Cortex of kidney (tissue), 1 donor: ENCODE measurements around the gene DSG4.
"Not testable (repeated sequence)": the region's sequence is repeated elsewhere in the genome, so short reads cannot be mapped to it uniquely, and the experiment has no call there.

ENCODE experiments used
- DNase-seq: peaks from one replicate; lab custom pipeline; 2025; lab: John Stamatoyannopoulos, UW

Gene DSG4, protein sequence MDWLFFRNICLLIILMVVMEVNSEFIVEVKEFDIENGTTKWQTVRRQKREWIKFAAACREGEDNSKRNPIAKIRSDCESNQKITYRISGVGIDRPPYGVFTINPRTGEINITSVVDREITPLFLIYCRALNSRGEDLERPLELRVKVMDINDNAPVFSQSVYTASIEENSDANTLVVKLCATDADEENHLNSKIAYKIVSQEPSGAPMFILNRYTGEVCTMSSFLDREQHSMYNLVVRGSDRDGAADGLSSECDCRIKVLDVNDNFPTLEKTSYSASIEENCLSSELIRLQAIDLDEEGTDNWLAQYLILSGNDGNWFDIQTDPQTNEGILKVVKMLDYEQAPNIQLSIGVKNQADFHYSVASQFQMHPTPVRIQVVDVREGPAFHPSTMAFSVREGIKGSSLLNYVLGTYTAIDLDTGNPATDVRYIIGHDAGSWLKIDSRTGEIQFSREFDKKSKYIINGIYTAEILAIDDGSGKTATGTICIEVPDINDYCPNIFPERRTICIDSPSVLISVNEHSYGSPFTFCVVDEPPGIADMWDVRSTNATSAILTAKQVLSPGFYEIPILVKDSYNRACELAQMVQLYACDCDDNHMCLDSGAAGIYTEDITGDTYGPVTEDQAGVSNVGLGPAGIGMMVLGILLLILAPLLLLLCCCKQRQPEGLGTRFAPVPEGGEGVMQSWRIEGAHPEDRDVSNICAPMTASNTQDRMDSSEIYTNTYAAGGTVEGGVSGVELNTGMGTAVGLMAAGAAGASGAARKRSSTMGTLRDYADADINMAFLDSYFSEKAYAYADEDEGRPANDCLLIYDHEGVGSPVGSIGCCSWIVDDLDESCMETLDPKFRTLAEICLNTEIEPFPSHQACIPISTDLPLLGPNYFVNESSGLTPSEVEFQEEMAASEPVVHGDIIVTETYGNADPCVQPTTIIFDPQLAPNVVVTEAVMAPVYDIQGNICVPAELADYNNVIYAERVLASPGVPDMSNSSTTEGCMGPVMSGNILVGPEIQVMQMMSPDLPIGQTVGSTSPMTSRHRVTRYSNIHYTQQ

DNA sequence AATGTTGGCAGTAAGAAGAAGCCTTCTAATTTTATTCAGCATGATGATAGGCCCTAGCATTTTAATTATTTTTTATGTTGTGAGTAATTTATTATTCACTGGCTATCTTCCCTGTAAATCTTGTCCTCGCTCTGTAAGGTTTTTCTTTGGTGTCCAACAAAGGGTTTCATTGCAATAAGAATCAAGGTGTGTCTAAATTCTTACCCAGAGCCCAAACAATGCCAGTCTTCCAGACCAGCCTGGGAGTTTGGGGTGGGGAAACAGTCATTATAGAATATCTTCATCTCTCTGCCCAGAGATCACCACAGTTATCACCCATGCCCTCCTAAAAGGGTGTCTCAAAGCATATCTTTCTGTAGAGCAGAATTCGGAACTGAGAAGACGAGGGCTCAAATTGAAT is at the start of gene DSG4:
Gene DSG4, plus strand, starts transcription at position 301 of the 400 bp plus-strand sequence. CDS start 135 bp downstream, outside the sequence.
- DNase-seq, result no peak

DNA sequence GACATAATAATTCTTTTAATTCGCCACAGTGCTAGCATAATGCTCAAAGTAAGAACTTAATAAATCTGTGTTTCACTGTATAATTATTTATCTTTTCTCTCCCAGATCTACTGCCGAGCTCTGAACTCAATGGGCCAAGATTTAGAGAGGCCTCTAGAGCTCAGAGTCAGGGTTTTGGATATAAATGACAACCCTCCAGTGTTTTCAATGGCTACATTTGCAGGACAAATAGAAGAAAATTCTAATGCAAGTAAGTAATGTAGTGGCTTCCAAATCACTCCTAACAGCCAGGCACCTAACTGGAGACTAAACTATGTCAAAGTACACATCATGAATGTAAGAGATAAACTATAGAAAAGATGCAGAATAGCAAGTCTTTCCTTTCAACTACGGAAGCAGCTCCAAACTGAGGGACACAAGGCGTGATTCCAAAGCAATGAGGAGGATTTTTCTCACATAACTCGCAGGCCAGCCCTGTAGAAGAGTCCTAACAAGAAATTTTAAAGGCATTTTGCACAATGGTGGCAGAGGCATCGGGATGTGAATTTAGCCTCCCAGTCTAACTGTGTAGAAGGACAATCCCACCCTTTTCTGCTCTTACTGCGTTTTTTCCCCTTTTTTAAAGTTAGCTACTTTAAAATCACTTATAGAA is 46.7 kb upstream of the DSG4 start:
- DNase-seq, result no peak

DNA sequence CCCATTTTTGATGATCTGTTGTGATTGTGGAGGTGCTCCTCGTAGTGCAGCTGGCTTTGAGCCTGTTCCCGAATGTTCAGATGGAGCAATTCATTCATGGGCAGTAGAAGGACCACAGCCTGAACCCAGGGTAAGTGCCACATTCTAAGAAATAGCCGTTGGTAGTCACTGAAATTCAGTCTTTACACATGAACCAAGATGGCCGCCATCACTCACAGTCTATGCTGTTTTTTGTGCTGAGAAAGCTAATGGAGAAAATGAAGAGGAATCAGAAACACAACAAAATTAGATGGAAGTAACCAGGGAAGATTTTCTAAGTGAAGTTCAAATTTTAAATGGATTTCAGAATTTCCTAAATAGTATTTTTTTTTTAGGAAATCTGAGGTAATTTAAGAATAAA is 33.1 kb upstream of the DSG4 start:
- DNase-seq, result no peak

DNA sequence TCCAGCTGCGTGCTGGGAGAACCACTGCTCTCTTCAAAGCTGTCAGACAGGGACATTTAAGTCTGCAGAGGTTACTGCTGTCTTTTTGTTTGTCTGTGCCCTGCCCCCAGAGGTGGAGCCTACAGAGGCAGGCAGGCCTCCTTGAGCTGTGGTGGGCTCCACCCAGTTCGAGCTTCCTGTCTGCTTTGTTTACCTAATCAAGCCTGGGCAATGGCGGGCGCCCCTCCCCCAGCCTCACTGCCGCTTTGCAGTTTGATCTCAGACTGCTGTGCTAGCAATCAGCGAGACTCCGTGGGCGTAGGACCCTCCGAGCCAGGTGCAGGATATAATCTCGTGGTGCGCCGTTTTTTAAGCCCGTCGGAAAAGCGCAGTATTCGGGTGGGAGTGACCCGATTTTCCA is 23.2 kb upstream of the DSG4 start:
- DNase-seq, result not testable (repeated sequence)

DNA sequence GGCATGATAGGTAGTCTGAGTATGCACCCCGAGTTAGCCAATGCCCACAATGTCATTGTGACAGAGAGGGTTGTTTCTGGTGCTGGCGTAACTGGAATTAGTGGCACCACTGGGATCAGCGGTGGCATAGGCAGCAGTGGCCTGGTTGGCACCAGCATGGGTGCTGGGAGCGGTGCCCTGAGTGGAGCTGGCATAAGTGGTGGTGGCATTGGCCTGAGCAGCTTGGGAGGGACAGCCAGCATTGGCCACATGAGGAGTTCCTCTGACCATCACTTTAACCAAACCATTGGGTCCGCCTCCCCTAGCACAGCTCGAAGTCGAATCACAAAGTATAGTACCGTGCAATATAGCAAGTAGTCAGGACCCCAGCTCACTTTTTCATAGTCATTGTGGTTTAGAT is 21.6 kb upstream of the DSG4 start:
- no peak for DNase-seq

DNA sequence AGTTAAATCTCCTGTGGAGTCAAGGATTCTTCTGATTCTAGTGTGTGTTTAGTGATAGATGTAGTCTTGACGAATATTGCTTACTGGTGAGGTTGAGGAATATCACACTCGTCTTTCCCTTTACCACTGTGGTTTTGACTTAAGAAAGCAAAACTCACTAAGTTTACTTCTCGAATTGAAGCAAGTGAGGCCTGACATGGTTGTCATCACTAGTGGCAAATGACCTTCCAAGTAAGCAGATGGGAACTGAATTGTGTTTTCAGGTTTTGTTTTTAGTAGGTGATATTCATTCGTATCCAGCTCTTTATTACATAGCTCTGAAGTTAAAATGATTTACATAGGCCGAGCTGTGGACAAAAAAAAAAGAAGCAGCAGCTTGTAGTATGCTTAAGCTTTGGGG is 20.6 kb upstream of the DSG4 start:
- no peak for DNase-seq

DNA sequence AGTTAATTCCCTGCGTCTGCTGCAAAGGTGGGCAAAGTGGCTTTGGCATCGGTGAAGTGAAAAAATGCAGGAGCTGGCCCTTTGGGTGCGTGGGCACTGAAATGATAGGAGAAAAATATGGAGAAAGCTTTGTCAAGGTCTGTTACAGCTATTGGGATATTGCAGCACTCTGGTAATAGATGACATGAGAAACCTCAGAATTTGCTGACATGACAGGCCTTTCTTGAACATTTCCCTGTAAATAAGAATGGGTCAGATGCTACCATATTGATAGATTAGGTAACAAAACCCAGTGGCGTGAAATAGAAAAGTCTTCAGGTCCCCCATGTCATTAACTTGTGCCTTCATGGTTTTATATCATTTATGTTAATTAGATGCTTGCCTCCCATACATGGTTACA is 12.4 kb upstream of the DSG4 start:
- DNase-seq, result no peak

DNA sequence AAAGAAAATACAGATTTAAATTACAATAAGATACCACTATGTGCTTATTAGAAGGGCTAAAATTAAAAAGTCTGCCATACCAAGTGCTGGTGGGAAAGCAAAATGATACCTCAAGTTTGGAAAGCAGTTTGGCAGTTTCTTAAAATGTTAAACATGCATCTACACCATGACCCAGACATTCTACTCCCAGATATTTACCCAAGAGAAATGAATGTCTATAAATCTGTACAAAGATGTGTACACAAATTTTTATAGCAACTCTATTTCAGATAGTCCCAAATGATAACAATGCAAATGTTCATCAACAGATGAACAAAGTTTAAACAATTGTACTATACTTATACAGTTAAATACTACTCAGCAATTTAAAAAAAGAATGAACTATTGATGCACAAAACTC is 7.1 kb upstream of the DSG4 start:
- no peak for DNase-seq

DNA sequence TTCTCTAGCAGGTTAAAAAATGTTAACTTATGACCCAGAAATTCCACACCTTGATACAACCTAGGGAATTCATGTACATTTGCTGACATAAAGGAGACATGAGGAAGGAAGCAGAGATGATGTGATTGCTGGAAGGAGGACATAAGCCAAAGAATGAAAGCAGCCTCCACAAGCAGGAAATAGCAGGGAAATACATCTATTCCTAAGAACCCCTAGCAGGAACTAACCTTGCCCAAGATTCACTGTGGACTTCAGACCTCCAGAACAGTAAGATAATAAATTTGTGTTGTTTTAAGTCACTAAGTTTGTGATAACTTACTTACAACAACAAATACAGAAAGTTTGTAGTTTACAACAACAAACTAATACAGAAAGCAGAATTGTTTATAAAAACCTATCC is 4.6 kb upstream of the DSG4 start:
- DNase-seq, result no peak

DNA sequence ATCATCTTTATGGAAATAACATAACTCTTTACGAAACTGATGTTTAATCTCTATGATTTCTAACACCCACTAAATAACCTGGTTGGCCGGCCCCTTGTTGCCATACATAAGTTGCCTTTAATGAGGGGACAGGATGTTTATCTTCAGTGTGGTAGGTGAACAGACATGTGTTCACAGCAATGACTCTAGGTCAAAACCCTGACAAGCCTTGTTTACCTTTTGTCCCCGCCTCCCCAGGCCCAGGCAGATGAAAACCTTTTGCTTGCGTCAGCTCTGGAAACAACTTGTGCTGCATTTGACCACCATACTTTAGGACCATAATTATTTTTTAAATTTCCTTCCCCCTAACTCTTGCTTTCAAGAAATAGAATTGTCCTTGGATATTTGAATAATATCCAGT is 2.9 kb upstream of the DSG4 start:
- DNase-seq, result no peak

DNA sequence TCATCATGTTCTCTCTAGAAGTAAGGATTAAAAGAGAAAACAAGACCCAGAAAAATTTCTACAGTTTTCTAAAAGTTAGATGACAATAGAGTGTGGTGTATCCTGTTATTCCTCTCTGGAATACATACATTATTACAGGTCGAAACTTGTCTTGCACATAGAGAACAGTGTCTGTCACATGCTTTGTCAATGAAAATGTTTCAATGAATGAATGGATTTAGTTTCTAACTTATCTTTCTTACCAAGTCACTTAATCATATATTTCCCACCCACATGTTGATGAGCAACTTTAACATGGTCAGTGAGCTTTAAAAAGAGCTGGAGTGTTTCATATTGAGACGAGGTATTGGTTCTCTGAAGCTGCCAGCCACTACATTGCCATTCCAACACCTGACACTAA is 4.3 kb downstream of the DSG4 start:
- no peak for DNase-seq

DNA sequence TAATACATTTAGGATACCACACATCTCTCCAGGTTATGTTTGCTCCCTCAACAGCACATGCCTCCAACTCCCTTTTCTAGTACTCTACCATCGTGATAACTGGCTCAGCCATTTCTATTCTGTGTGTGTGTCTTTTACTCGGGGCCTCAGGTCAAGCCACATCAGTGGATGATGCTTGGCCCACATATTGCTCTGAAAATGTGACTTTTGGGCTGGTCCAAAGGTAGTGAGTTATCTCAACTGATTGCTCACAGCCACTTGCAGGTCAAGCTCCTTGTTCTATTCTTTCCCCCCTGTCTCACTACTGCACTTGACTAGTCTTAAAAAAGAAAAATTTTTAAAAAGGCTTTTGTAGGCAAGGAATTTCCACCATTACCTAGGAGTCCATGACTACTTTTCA is 5.5 kb downstream of the DSG4 start:
- no peak for DNase-seq

DNA sequence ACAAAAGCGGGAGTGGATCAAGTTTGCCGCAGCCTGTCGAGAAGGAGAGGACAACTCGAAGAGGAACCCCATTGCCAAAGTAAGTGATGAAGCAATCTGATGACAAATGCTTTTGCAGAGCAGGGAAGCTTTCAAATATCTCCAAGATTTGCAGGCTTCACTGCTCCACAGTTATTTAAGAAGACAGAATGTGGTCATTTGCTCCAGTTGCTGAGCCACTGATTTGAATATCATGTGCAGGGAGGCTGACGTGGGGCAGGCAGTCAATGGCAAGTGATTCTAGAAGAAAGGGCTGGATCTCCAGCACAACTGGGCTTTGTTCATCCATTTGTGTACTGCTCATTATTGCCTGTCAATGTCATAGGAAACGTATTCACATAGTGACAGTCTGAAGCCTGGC is 10.2 kb downstream of the DSG4 start:
- DNase-seq, result no peak

DNA sequence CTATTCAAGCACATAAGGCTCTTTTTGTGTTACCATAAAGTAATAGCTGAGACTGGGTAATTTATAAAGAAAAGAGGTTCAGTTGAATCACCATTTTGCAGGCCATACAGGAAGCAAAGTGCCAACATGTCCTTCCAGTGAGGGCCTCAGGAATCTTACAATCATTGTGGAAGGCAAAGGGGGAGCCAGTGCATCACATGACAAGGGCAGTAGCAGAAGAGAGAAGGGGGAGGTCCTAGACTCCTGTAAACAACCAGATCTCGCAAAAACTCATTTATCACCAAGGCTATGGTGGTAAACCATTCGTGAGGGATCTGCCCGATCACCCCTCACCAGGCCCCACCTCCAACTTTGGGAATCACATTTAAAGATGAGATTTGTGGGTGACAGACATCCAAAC is 16.7 kb downstream of the DSG4 start:
- no peak for DNase-seq

DNA sequence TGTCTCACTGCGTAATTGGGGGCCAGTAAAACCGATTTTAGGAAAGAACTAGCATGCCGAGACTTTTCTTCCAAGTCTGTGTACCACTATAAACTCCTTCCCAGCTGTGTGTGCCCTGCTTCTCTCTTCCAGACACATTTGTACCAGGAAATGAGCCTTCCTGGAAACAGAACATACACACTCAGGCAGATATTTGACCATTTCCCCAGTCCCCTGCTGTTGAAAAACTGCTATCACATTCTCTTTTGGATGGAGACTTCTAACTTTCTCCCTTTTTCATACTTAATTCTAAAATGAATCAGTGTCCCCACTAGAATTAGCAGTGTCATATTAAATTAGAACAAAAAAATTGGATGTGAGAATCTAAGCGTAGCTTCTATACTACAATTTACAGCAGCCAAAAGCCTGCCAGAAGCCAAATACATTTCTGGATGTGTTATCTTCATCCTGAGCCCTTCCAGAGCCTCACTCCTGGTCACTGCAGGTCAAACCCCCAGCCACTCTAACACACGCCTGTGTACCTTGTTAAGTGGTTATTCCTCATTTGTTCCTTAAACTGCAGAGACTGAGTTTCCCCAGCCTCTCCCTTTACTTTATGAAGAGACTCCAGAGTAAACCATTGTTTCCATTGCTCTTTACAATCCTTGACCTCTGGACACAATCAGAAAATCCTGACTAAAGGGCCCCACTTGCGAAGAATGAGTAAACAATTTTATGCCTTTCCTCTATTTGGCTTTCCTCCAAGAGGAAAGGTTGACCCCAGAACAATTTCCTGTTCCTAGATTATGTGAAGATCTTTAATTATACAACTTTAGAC is 20.4 kb downstream of the DSG4 start:
- no peak for DNase-seq

DNA sequence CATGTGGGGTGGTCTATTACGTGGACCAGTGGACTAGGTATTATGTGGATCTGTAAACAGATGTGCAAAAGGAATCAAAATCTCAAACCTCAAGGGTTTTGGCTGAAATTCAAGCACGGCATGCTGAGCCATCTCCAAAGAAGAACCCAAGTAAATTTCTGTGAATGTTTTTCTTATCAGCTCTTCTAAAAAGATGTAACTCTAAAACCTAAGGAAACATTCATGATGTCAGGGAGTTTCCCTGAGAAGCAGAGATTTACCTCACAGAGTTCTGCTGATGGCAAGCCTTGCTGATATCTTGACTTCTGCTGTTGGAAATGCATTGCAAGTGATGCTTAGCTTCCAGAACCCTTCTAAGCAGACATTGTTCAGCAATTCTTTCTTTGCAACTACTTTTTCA is 21.6 kb downstream of the DSG4 start:
- DNase-seq, result no peak

DNA sequence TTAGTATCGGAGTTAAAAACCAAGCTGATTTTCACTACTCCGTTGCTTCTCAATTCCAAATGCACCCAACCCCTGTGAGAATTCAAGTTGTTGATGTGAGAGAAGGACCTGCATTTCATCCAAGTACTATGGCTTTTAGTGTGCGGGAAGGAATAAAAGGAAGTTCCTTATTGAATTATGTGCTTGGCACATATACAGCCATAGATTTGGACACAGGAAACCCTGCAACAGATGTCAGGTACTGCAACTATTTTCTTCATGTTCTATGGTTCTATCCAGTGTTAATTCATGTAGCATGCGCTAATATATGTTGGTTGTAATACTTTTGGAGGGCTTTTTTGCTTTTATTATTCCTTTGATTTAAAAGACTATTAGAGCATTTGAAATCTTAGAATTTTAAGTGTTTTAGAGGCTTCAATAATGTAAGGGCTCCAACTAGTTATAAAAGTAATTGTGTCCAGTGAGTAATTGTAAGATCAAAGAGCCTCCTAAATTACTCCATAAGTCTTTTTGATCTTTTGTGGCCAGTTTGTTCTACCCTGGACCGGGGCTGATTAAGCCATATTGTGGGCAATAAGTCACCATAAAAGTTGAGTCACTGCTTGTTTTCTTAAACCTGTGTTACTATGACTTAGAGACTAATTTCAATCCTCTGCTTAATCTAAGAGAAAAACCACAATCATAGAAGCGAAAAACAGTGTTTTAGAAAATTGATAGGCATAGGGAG is 22.9 kb downstream of the DSG4 start:
- no peak for DNase-seq

DNA sequence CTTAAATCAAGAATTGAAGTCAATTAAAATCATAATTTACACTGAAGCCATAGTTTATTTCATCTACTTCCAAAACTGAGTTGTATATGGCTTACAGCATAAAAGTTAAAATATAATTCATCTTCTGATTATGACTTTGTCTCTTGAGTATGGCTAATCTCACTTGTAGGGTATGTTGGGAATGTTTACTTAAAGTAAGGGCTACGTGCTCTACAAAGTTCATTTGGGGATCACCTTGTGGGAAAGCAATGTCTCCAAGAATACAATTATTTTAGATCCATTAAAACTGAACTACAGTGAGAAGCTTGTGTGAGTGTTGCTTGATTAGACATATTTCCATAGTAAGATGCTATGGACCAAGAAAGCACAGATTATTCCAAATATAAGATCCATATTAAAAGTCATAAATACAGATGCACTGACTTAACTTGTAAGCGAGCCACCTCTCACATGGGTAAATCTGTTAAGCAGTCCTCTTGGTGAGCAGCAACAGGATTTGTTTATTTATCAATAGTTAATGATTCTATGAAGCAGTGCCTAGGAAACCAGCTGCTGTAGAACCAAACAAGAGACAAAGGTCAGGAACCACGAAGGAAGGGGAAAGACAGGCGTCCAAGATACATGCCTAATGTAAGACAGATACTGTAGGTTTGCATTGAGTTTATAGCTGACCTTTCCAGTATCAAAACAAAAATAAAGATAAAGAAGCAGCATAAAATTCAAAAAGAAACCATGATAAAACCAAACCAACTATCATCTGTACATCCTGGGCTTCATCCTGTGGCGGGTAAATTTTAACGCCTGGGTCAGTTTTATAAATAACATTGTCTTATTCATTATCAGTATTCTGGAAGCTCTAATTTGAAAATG is 24.8 kb downstream of the DSG4 start:
- DNase-seq, result no peak

DNA sequence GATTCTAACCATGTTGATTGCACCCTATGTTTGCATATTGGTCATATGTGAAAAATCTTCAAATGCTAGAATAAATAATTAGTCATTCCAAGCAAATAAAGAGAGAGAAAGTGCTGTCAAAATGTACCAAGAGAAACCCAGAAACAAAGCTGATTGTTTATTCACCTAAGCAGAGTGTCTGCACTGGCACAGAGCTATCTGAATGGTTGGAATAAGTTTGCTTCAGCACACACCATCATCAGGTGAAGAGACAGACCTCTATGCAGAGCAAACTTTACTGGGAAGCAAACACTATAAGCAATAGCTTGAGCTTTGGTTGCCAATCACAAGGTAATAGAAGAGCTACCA is 25.4 kb downstream of the DSG4 start:
- DNase-seq, result no peak

DNA sequence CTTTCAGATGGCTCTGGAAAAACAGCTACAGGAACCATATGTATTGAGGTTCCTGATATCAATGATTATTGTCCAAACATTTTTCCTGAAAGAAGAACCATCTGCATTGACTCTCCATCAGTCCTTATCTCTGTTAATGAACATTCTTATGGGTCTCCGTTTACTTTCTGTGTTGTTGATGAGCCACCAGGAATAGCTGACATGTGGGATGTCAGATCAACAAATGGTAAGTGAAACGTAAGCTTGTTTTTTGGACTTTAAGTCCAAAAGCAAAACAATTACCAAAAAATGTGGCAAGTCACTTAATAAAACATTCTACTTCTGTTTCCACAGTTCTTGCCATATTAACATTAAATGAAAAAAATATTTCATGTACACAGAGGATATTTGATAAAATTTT is 26.8 kb downstream of the DSG4 start:
- no peak for DNase-seq
